Measurements from ENCODE around the gene GPC5.
A peak's percentile ranks its signal among the peaks of the same experiment; 100 is the strongest.

The GPC5 gene

GRCh38 chr13:91539286-91540157, 141.1 kb downstream of the GPC5 start:
- DNase-seq (ENCODE audit: low spot score), result no peak

DNA sequence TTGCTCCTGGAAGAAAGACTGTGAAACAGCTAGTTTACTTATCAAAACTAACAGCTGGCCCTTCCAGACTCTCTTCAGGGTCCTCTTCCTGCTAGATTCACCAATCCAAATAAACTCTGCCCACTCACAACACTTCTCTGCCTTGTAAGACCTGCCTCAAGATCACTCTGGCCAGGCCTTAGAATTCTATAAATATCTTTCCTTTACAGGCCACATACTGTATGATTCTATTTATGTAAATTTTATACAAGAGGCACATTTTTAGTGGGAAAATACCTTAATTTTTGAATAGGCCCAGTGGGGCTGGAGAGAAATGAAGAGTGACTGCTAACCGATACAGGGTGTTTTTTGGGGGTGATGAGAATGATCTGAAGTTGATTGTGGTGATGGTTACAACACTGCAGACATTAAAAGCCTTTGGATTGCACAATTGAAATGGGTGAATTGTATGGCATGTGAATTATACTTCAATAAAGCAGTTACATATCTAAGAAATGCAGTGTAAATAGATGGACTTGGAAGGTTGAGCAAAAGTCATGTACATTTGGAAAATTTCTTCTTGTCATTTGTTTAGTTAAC, 141.8 kb downstream of the GPC5 start:
- DNase-seq (ENCODE audit: low spot score), result no peak

GRCh38 chr13:91544723-91545122, 146.3 kb downstream of the GPC5 start:
- peak; percentile 4 for DNase-seq (ENCODE audit: low spot score)

GRCh38 chr13:91546900-91547299, 148.5 kb downstream of the GPC5 start:
- no peak for DNase-seq (ENCODE audit: low spot score)

GRCh38 chr13:91553584-91553983, 155.2 kb downstream of the GPC5 start:
- DNase-seq (ENCODE audit: low spot score), result no peak

DNA sequence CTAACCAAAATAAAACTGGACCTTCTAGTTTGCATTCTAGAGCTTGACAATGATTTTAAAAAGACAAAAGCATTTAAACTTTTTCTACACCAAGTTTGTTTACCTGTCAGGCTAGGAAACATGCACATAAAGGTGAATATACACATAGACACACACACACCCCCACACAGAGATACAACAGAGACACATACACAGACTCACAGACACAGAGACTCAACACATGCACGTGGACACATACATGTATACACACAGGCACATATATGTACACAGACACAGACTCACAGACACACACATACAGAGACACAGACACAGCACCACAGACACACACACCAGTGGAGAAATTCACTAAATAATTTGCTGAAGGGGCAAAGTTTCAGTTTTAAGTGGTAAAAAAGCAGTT, 155.7 kb downstream of the GPC5 start:
- DNase-seq (ENCODE audit: low spot score), result no peak

- DNase-seq (ENCODE audit: low spot score), result no peak
Measured at GRCh38 chr13:91557328-91558090, 159.1 kb downstream of the GPC5 start.

GRCh38 chr13:91563799-91564198, 165.4 kb downstream of the GPC5 start:
- no peak for DNase-seq (ENCODE audit: low spot score)

DNA sequence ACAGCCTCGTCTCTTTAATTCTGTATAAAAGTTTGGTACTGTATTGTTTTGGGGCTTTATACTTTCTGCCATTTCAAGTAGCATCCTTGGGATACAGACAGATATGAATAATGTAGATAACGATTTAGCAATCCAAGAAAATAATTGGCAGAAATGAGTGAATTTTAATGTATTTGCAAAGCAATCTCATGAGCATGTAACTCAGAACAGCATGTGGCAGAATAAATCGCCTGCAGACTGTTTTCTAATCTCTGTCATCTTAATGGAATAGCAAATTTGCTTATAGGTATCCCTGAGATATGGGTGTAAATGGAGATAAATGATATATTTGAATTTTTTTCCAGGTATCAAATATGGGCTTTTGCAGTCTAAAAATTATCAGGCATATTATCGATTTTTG, 166.0 kb downstream of the GPC5 start:
- DNase-seq (ENCODE audit: low spot score), result no peak

DNA sequence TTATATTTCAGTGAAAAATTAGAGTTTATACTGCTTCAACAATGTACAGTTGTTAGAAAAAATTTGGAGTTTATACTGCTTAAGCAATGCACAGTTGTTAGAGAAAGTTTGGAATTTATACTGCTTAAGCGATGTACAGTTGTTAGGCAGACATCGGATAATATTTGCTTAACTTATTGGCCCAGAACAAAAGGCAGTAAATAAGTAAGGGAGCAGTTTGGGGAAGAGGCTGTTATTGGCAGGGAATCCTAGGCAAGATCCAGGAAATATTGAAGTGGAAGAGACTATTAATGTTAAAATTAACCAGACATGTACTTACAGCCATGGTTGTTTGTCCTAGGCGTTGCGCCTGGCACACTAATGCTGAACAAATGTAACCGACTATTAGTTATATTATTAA, 166.9 kb downstream of the GPC5 start:
- DNase-seq (ENCODE audit: low spot score), result no peak

GRCh38 chr13:91567485-91568207, 169.2 kb downstream of the GPC5 start:
- no peak for DNase-seq (ENCODE audit: low spot score)

DNA sequence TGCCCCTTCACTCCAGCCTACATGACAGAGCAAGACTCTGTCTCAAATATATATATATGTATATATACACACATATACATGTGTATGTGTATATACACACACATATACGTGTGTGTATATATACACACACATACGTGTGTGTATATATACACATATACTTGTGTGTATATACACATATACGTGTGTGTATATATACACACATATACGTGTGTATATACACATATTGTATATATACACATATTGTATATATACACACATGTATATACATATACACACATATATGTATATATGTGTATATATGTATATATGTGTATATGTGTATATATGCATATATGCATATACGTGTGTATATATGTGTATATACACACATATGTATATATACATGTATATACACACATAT, 173.3 kb downstream of the GPC5 start:
- DNase-seq (ENCODE audit: low spot score), result no peak

GRCh38 chr13:91572439-91572838, 174.0 kb downstream of the GPC5 start:
- DNase-seq (ENCODE audit: low spot score), result no peak

DNA sequence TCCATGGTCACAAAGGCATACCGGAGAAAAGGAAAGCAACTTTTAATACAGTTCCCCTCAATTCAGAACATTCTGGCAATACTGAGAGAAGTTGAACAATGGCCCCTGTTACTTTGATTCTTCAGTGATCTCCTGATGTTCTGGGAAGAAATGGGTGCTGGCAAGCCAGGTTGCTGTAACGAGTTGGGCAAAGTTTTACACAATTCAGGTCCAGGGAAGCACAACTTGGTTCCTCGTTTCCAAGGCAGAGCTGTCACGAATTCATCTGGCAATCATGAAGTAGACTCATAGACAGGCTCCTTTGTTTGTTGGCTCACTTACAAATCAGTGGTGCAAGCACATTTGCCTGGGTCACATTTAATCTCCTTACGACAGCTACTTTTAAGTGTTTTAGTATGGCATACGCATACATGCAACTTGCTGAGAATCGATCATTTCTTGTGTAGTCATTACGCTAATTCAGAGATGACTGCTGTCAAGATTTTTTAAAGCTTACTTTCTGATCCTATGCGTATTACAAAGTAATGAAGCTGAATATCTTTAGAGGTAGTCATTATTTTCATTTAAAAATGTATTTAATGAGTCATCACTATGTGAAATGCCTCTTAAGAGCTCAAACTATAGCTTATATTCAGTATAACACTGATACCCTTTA, 174.7 kb downstream of the GPC5 start:
- DNase-seq (ENCODE audit: low spot score), result peak; percentile 15

- no peak for DNase-seq (ENCODE audit: low spot score)
Measured at GRCh38 chr13:91574766-91575165, 176.3 kb downstream of the GPC5 start.

GRCh38 chr13:91576590-91576989, 178.2 kb downstream of the GPC5 start:
- no peak for DNase-seq (ENCODE audit: low spot score)

DNA sequence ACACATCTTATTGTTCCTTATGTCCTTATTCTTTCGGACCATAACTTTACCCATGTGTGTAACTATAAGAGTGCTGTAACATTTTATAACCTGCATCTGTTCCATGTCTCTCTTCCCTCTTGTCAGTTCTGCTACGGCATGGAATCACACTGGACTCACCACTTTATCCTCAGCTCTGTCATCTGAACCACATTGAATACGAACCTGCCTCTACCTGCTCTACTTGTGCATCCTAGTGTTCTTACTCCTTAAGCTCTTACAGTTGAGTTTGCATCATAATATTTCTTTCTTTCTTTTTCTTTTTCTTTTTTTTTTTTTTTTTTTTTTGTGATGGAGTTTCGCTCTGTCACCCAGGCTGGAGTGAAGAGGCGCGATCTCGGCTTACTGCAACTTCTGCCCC, 180.9 kb downstream of the GPC5 start:
- no peak for DNase-seq (ENCODE audit: low spot score)

- DNase-seq (ENCODE audit: low spot score), result no peak
Measured at GRCh38 chr13:91580749-91581148, 182.3 kb downstream of the GPC5 start.

DNA sequence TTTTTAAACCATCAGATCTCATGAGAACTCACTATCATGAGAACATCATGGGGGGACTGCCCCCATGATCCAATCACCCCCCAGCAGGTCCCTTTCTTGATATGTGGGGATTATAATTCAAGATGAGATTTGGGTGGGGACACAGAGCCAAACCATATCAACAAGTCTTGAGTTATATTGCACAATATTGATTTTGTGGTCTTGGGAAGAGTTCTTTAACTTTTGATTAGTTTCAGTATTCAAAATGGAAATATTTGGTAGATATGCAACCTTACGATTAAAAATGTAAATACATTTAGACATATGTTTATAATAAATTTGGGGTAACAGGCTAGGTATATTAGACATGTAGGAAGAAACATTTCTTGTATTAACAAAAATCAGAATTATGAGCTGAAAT, 188.2 kb downstream of the GPC5 start:
- DNase-seq (ENCODE audit: low spot score), result no peak

GRCh38 chr13:91588541-91588940, 190.1 kb downstream of the GPC5 start:
- DNase-seq (ENCODE audit: low spot score), result no peak

GRCh38 chr13:91592056-91593014, 193.9 kb downstream of the GPC5 start:
- DNase-seq (ENCODE audit: low spot score), result no peak

All from globus pallidus (tissue), 1 donor.